HG03108 (cell line): ENCODE measurements around the gene JAKMIP1.

Experiments
- ATAC-seq: cut with Tn5 transposase; IDR thresholded peaks from one replicate; pipeline ENCODE4 v1.9.1; 2021; ENCODE audit warnings: moderate library complexity; ENCODE audit not compliant: unreplicated experiment

The JAKMIP1 gene

GRCh38 chr4:6204871-6205566, 4.7 kb upstream of the JAKMIP1 start:
- no peak for ATAC-seq

- ATAC-seq, result no peak
These were observed 3.7 kb upstream of the JAKMIP1 start for GRCh38 chr4:6204098-6204497.

DNA sequence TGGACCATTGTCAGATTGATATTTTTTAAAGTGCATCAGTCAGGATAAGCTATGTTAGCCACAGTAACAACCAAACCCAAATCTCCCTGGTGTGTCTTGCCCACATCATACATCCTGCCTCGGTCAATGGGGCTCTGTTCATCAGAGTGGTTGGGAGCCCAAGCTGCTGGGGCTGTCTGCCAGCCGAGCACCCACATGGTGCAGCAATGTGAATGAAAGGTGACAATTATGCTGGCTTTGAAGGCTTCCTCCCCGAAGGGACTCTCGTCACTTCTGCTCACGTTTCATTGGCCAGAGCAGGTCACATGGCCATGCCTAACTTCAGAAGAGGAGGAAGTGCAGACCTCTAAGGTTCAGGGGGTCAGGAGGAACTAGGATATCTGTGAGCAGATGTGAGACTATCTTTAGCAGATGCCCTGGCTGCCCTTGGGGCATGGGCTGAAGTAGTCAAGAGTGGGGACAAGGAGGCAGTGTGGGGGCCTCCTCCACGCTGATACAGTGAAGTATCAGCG, 1.3 kb upstream of the JAKMIP1 start:
- no peak for ATAC-seq

- no peak for ATAC-seq
These were observed 593 bp upstream of the JAKMIP1 start for GRCh38 chr4:6200922-6201362.

- ATAC-seq, result no peak
These were observed 877 bp downstream of the JAKMIP1 start for GRCh38 chr4:6199422-6199921.

GRCh38 chr4:6198768-6199421, 1.5 kb downstream of the JAKMIP1 start:
- ATAC-seq, result no peak

DNA sequence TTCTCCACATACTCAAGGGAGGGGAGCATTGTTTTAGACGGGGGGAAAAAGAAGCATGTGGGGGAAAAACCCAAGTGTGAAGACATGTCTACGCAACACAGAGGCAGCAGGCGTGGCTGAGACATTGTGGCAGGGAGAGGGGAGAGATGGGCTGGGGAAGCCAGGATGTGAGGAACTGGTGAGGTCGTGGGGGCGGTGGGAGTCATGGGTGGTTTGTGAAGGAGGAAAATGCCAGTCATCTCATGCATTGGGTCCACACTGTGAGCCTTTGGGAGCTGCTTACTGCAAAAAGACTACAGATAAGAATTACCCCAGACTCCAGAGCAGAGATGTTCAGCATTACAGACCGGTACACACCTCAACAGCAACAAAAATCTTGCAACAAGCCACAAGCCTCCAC, 2.1 kb downstream of the JAKMIP1 start:
- no peak for ATAC-seq

DNA sequence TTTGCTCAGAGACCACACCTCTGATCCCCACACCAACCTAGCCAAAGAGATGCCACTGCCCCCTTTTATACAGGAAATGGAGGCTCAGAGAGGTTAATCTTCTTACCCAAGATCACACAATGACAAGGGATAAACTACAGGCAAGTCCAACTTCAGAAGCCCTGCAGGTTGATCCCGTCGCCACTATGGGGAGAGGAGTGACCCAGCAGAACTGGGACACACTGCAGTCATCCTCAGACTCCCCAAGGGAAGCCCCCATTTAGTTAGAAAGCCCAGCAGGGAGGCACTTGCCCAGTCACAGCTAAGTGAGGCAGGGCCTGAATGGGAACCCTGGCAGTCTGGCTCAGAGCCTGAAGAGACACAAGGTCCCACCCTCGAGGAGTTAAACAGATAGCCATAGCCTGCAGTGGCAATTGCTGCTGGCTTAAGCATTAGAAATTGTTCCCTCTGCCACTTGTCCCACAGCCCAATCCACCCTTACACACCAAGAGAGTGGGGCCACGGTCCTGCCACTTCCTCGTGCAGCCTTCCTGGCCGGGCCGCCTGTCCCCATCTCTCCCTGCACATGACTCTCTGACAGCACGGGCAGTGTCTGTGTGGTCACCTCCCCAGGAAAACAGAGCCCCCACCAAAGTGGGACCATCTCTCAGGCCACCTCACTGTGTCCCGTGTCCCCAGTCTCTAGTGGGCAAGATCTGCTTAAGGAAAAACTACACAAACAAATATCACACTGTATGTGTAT, 2.7 kb downstream of the JAKMIP1 start:
- ATAC-seq, result no peak

DNA sequence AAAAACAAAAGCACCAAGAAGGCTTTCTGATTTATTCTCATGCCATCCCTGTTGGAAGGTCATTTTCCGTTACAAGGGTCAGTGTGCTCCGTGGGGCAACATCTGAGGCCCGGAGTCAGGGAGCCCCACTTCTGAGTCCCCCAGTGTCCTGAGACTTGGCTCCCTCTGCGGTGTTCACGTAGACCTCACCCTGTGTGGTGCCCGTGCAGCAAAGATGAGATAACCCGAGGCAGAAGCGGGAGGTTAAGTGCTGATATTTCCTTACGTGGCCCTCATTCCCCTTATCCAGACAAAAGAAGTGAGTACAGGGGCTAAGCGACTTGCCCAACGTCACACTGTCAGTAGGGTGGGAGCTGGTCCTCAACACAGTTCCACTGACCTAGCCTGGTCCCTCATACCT, 3.5 kb downstream of the JAKMIP1 start:
- ATAC-seq, result no peak

GRCh38 chr4:6196324-6196723, 4.0 kb downstream of the JAKMIP1 start:
- no peak for ATAC-seq

GRCh38 chr4:6195602-6196319, 4.6 kb downstream of the JAKMIP1 start:
- ATAC-seq, result no peak

DNA sequence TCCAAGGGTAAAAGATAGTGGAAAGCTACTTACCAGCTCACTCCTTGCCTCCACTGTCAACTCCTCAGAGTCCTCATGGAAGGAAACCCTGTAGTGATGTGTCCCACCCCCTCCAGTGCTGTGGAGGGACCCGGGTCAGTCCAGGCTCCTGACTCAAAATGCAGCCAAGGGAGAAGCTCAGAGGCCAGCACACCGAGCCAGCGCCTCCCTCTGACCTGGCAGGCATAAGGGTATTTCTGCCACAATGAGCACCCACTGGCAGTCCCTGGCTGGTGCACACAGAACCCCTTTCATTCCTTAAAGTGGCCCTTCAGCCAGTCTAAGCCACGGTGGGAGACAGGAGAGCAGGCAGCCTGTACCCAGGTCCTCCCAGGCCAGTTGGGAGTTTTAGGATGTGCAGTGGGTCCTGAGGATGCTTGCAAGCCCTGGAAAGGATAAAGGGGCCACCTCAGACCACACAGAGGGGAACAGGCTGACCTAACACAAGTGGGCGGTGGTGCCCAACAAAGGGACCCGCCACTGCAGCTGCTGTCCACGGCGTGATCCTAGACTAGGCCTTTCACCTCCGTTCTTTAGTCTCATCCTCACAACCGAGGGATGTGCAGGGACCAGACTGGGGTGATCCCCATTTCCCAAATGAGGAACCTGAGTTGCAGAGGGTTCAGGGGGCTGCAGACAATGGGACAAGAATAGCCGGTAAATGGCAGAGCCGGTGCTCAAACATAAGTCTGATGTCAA, 5.7 kb downstream of the JAKMIP1 start:
- ATAC-seq, result no peak

DNA sequence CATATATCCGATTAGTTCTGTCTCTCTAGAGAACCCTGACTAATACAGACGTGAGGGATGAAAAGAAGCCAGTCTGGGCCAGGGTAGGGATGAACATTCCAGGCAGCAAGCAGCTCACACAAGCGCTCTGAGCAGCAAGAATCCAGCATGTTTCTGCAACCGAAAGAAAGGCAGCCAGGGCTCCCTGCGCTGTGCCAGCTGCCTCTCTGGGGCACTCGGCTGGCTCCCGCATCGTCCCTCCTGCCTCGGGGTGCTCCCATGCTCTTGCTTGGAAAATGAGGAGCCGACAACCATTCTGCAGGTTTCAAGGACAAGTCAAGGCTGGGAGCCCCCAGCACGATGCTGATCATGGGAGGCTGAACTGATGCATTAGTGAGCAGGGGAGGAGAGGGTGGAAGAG, 7.0 kb downstream of the JAKMIP1 start:
- ATAC-seq, result no peak

GRCh38 chr4:6192245-6192644, 8.1 kb downstream of the JAKMIP1 start:
- no peak for ATAC-seq

- no peak for ATAC-seq
These were observed 8.8 kb downstream of the JAKMIP1 start for GRCh38 chr4:6191448-6192130.

- no peak for ATAC-seq
These were observed 9.9 kb downstream of the JAKMIP1 start for GRCh38 chr4:6190486-6190885.

- ATAC-seq, result no peak
These were observed 10.8 kb downstream of the JAKMIP1 start for GRCh38 chr4:6189511-6189910.

DNA sequence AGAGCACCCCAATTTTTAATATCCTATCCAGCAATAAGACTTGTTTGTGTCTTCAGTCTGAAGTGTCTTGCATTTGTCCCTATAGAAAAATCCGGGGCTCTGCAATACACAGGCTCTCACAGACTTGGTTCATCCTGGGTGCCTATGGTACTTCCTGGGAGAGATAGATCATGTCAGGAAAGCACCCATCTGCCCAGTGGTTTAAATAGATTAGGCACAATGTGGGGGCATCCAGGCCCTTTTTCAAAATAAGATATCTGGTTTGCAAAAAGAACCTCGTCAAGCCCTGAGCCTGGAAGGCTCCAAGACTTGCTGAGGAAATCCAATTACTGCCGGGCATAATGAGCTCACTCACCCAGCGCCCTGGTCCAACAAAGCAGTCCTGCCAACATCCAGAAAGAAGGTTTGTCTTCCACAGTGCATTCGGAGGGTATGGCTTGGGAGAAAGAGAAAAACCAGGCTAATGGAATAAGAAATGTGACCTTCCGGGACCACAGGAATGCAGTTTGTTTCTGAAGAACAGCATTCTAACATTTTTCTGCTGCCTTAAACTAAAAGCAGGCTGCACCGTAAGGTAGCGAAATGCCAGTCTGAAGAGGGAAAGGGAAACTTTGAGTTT, 11.6 kb downstream of the JAKMIP1 start:
- no peak for ATAC-seq

- ATAC-seq, result no peak
These were observed 16.2 kb downstream of the JAKMIP1 start for GRCh38 chr4:6184169-6184568.
